Left kidney (tissue), 8 donors: ENCODE data around the gene CFAP97D2. TPM values are rescaled to one million over a fixed set of nuclear protein-coding genes. Genes with fewer than 3 reads are reported as not detected.
"Not testable (repeated sequence)": the region's sequence is repeated elsewhere in the genome, so short reads cannot be mapped to it uniquely, and the experiment has no call there.

Experiments
- DNase-seq: peaks from one replicate; pipeline ENCODE4 v3.0.0-alpha.2; 2013
- long read RNA-seq, 8 donors: transcript quantifications; one replicate each; lab custom pipeline, GENCODE V29; 2026
- polyA plus RNA-seq: library from polyadenylated mRNA; unstranded; fragments of 120-200 nt; gene quantifications from one replicate; pipeline ENCODE4 v1.2.1, GENCODE V29; 2013; ENCODE audit not compliant: insufficient read length

Gene CFAP97D2
- not detected for polyA plus RNA-seq
- long read RNA-seq, donor 1: 0 reads
- long read RNA-seq, donor 2: 0 reads
- long read RNA-seq, donor 3: 0 reads
- long read RNA-seq, donor 4: 0 reads
- long read RNA-seq, donor 5: 0 reads
- long read RNA-seq, donor 6: 0 reads
- long read RNA-seq, donor 7: 0 reads
- long read RNA-seq, donor 8: 0 reads

DNA sequence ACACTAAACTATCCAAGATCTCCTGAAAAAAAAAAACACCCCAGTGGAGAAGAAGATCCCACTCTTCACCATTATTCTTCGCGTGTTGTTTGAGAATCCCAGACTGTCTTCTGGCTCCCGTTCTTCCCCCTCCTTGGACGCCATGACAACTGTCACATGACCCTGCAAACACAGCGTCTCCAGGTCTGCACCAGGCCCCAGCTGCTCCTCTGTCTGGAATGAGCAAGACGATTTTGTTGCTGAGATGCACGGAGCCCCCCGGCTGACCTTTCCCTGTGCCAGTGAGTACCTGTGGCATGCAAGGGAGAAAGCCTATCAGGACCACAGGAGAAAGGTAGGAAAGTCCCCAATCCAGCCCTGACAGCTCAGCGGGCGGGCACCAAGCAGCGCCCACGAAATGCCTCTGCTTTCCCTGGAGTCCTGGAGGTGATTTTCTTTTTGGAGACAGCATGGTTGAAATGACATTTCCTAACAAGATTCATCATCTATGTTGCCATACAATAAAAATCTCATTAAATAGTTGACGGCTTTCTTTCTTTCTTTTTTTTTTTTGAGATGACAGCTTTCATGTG lies at the start of gene CFAP97D2:
CFAP97D2 (plus strand) TSS at position 171 of the 572 bp plus-strand sequence; CDS start at position 245, 74 bp downstream.
- DNase-seq: no peak

GRCh38 chr13:114129649-114130062 lies 49.4 kb upstream of the CFAP97D2 start:
- DNase-seq: no peak

- DNase-seq: no peak
Observed at GRCh38 chr13:114130131-114130836, 48.8 kb upstream of the CFAP97D2 start.

GRCh38 chr13:114130837-114131582 lies 48.0 kb upstream of the CFAP97D2 start:
- peak; percentile 45 for DNase-seq

GRCh38 chr13:114131583-114132418 lies 47.3 kb upstream of the CFAP97D2 start:
- DNase-seq: no peak

DNA sequence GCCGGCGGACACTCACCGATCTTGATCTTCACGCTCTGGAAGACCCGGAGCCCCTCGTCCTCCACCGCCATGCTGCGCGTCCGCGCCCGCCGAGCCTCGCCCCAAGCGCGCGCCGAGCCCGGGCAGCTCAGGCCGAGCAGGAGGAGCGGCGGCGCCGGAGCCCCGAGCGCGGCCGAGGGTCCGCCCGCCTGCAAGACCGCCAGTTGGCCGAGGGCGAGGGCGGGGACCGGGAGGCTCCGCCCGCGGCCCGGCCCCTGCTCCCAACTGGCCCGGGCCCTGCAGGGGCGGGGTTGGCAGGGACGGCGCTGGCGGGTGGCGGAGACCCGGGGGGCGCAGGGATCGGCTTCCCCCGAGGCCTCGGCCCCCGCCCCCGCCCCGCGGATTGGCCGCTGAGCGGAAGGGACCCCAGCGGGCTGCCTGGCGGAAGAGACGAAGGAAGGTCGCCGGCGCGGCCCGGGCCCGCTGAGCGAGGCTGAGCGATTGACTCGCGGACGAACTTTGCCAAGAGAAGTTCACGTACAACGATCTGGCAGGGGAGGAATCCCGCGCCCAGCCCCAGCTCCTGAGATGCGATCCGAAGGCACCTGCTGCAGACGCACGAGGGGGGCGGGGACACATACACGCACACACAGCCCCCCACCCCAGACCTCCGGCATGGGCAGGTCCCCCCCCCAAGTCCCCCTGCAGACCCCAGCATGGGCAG lies 46.5 kb upstream of the CFAP97D2 start, which contains the start of gene RASA3:
RASA3 (minus strand) TSS at position 205 of the 703 bp plus-strand sequence; CDS start at position 71, 134 bp downstream.
- DNase-seq: peak; percentile 85

- DNase-seq: not testable (repeated sequence)
Observed at GRCh38 chr13:114133126-114133525, 45.9 kb upstream of the CFAP97D2 start.

GRCh38 chr13:114133552-114133951 lies 45.5 kb upstream of the CFAP97D2 start:
- DNase-seq: not testable (repeated sequence)

GRCh38 chr13:114134111-114134943 lies 44.7 kb upstream of the CFAP97D2 start:
- DNase-seq: no peak

DNA sequence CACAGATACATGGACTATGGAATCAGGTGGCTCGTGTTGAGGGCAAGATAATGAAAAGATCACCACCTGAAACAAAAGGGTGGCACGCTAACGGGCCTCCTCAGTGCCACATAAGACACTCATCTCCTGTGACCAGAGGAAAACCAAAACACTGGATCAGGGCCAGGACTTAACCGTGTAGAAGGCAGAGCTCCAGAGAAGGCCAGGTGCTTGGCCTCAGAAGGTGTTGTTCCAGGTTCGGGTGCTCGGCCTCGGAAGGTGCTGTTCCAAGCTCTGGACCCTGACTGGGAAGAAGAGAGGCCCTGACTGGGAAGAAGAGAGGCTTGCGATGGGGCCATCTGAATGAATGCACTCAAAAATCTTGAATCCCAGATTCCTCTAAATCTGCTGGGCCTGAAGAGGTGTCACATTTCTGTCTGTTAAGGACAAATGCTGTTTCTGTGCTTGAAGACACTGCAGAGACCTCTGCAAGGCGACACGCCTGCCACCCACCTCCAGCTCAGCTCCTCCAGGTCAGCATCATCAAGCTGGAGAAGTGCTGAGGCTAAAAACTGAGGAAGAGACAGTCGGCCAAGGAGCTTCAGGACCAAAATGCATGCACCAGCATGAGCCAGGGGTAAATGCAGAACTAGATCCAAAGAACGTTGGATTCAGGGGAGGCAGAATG lies 44.0 kb upstream of the CFAP97D2 start:
- no peak for DNase-seq

DNA sequence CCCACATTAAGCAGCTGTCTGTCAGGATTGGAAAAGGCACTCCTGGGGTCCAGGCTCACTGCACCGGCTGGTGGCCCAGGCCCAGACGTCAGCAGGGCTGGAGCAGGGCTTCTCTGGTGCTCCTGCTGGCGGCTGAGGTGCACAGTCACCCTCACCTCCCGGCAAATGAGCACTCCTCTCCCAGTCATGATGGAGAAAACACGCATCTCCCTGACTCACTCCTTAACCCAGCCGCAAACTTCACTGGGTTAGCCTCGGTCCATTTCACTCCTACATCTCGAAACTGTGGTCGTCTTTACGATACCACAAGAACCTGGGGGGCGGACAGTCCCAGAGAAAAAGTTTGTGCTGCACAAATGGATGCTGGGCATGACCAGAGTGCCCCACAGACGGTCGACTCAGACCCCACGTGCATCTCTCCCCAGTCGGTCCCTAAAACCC lies 43.3 kb upstream of the CFAP97D2 start:
- DNase-seq: no peak

DNA sequence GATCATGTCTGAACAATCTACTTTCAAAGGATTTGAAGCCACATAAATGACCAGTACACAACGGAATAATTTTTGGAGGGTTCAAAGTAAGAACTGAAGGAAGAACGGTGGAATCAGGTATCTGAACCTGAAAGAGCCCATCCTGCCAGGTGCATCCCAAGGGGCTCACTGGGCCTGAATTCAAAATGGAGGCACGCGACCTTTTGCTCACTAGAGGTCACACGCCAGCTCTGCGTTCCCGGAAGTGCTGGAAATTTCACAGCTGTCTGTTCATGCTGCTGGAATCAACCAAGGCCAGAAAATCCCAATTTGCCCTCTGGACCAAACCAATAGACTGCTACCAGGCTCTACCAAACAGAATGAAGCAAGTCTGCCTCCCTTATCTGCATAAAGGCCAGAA lies 42.5 kb upstream of the CFAP97D2 start:
- DNase-seq: no peak

DNA sequence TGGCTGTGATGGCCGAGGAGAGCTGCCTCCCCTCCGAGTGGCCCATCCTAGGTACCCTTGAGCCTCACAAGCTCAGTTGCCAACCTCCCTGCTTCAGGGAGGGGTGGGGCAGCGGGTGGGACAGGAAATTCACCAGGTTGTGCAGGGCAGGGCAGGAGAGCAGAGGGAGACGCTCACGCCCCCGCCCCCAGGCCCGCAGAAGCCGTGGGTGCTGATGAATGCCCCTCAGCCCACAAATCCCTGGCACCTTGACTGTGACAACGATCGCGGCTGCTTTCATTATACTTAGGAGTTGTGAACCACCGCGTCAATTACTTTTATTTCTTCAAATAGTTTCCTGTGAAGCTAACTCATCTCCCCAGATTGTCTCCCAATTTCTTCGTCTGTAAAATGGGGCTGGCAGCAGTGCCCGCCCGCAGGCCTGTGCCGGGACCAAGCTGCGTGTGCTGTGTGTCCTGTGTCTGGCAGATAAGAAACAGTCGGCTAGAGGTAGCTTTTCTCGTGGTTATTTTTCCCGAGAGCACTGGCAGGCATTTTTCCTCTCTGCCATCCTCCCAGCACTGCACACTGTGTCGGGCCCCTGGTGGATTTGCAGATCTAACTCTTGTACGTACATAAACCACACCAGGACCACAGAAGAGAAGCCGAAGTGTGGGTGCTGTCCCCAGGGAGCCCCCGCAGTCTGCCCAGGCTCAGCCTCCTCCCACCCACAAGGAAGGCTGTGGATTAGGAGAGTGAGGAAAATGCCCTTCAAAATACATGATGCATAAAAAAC lies 38.7 kb upstream of the CFAP97D2 start:
- DNase-seq: no peak

GRCh38 chr13:114140906-114141250 lies 38.2 kb upstream of the CFAP97D2 start:
- DNase-seq: no peak

DNA sequence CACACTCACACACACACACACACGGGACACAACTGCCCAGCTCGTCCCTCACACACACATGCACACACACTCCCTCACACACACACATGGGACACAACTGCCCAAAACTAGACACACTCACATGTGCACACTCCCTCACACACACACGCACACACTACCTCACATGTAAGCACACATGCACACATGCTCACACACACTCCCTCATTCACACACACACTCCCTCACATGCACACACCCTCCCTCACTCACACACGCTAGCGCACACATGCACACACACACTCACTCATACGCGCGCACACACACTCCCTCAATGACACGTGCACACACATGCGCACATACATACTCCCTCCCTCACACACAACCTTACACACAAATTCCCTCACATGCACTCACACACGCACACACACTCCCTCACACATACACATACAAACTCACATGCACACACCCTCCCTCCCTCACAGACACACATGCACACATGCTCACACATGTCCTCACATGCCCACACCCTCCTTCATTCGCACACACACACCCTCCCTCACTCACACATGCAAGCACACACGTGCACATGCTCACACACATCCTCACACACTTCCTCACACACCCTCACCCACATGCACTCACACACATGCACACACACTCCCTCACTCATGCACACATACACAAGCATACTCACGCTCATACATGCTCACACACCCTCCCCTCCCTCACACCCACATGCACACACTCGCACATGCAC lies 37.6 kb upstream of the CFAP97D2 start:
- no peak for DNase-seq

DNA sequence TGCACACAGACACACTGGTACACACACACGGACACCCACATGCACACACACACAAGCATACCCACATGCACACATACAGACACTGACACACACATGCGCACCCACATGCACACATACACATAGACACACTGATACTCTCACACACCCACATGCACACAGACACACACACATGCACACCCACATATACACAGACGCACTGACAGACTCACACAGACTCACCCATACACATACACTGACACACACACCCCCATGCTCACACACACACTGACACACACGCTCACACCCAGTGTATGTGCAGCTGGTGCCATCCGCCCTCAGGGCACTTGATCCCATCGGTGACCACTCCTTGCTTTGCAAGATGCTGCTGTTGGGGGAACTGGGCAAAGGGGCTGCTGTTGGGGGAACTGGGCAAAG lies 36.9 kb upstream of the CFAP97D2 start:
- DNase-seq: no peak

GRCh38 chr13:114142640-114143490 lies 36.2 kb upstream of the CFAP97D2 start:
- no peak for DNase-seq
